HUDEP-2 (cell line): Measurements from ENCODE around the gene UBAP2L.
"Not testable (repeated sequence)": the region's sequence is repeated elsewhere in the genome, so short reads cannot be mapped to it uniquely, and the experiment has no call there.

ENCODE experiments used
- DNase-seq, 76 experiments: peaks; one replicate each; lab custom pipeline; 2025; ENCODE audit not compliant: unreplicated experiment in 76 of 76; lab: John Stamatoyannopoulos, UW

Gene UBAP2L

DNA sequence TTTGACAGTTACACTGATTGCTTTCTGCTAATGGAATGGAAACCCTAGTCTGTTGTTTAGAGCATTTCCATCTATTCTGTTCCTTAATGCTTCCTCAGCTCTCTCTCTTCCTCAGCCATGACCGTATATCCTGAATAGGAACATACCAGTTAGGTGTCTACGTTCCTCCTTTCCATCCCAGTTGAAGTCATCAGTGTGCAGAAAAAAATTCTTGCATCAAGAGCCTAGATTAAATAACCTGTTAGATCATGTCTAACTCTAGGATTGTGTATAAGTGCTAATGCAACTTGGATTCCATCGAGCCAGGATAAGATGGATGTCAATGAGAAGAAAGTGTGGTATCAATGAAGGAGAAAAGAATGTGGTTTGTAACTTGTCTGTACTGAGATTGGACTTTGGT is 18.7 kb downstream of the UBAP2L start:
- DNase-seq, result no peak

DNA sequence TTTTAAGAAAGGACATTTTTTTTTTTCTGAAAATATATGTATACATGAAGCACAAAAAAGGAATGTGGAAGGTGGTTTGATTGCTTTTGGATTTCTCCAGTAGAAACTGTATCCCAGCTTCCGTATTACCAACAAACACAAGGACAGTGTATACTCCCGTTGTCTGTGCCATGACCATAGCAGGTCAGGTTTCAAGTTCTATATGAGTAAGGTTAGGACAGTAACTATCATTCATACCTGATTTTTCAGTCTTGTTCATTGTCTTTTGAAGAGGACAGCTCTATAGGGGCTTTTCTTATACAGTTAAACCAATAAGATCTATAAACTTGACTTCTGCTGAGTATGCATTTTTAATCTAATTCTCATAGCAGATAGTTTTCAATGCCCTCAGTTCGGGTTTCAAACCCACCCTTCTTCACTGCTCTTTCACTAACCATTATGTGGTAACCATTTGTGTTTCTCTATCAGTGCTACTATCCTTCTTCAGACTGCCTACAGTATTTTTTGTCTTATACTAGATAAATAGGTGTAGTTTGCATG is 19.6 kb downstream of the UBAP2L start:
- DNase-seq, result no peak

DNA sequence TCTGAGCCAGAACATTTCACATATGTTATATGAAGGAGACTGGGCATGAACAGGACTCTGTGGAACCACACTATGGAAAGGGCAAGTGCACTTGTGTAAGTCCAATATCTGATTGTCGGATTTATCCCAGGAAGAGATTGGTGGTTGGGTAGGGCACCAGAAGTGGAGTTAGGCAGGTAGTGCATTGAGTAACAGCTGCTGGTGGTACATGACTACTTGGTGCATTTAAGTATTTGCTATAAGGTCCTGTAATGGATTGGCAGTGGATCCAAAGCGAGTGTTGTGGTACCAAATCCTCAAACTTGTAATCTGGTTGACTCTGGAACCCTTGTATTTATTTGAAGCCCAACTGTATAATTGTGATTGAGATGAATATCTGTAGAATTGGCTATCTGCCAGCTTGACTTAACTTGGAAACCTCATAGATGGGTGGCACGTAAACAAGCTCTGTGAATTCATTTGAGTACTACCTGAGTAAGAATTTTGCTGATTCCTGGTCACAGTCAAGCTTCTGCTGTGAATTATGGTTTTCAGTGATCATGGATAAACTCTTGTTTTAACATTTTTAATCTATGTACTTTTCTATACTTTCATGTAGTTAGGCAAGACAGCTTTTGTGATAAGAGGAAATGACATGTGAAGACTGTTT is 21.1 kb downstream of the UBAP2L start:
- peak in 3 of 76 experiments; percentile 7 to 17 (median 11) for DNase-seq

DNA sequence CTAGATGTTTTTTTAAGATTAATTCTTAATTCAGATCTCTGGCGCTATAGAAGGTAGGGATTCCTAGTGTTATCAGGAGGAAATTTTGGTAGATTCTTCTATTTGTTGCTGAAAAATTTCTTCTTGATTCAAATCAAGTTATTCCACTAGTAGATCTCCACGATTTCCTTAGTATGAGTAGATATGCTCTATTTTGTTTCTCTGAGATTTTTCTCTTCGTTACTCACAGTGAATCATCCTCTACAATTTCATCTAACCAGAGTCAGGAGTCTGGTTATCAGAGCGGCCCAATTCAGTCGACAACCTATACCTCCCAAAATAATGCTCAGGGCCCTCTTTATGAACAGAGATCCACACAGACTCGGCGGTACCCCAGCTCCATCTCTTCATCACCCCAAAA is 32.9 kb downstream of the UBAP2L start:
- DNase-seq, result no peak

DNA sequence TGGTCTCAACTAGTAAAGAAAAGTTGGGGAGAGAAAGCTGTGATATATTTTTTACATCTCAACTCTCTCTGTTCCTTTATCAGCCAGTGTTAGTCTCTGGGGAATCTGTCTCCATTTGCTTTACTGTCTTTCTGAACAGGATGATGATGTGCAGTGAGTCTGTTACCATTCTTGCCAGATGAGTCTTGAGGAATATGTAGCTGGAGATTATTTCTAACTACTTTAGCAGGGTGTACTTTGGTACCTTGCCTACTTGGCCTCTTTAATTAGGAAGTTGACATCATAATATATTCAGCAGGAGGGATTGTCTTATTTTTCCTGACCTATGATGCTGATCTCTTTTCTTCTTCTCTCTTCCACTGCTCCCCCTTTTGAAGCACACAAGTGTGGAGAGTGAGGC is 35.9 kb downstream of the UBAP2L start:
- no peak for DNase-seq

DNA sequence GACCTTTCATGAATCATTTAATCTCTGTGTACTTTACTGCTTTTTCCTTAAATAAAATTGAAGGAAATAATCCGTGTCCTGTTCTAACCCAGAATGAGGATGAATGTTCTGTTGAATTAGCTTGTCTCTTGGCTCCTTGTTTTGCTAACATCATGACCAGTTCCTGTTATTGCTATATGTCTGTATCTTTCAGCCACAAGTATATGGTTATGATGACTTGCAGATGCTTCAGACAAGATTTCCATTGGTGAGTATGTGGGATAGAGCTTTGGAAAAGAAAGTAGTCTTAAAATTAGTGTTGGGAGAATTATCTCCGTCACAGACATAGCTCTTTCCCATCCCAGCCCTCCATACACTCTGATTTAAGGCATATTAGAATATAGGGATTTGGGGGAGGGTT is 38.0 kb downstream of the UBAP2L start:
- no peak for DNase-seq

DNA sequence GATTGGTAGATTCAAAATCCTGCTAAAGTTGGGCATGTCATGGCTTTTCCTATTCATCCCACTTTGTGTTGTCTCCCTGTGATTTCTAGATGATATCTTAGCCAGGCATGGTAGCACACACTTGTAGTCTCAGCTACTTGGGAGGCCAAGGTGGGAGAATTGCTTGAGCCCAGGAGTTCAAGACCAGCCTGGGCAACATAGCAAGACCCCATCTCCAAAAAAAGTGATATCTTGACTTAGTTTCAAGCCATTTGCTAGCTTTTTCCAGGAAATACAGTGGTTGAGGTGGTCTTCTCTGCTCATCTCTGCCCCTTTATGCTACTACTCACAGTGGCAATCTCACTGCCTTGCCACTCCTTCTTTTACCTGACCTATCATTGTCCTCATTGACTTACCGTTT is 39.4 kb downstream of the UBAP2L start:
- DNase-seq, result no peak

DNA sequence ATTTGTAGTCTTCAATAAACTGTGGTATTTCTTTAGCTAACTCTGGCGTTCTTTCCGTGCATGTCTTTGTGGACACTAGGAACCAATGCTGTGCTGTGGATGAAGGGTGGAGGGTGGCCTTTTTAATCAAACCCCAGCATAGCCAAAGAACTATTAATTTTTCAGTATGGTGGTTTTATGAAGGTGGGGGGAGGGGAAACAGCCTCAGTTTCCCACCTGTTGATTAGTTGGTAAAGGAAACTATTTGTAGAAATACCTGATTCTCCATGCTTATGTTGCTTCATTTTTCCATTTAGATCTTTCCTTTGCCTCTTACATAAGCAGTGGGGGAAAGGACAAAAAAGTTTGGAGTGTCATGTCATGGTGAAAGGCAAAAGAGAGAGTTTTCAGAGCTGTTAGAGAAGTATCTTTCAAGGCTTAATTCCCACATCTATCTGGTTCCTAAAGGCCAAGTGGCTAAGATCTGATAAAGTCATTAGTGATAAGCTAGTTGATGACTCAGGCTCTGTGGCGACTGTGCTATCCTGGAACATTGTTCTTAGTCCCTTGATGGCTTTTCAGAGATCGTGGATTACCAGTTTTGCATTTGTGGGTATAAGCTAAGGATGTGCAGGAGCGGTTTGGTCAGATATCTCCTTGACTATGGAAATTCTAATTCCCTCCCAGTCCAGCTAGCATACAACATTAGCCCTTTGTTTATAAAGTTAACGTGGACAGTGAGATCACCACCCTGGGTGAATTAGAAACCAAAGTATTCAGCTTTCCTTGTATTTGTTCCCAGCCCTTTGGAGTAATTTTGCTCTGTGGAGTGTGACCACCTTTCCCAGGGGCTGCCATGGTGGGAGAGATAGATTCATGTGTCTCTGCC is 42.9 kb downstream of the UBAP2L start:
- DNase-seq, result peak in 4 of 76 experiments; percentile 2 to 9 (median 8)

DNA sequence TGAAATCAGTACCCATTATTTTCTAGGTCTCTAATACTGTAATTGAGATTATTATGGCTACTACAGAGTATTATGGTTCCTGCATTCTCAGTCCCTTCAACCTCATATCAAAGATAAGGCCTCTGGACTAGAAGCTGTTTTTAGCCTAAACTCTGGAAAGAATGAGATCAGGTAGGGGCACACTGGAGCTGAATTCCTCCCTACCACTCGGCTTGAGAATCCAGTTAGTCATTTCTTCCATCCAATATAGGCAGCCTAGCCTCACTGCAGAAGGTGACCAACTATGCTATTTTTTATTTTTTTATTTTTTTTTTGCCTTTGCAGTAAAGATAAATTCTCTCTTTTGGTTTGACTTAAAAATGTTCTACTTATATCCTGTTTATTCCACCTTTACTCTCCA is 43.7 kb downstream of the UBAP2L start:
- no peak for DNase-seq

DNA sequence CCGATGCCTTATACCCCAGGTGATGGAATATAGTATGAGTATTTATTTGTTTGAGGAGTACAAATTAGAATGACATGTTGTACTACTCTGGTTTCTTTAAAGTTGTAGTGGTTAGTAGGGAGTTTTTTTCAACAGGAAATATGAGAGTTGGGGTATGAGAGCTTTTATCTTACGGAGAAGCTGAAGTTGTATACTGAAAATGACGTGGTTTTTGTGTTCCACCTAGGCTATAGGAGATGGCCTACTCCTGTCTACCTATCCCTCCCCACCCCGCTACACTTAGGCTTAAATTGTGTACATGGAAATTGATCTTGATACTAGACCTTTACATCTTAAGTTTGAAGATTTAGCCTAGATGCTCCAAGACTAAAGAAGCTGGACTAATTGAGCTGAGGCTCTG is 44.8 kb downstream of the UBAP2L start:
- no peak for DNase-seq

DNA sequence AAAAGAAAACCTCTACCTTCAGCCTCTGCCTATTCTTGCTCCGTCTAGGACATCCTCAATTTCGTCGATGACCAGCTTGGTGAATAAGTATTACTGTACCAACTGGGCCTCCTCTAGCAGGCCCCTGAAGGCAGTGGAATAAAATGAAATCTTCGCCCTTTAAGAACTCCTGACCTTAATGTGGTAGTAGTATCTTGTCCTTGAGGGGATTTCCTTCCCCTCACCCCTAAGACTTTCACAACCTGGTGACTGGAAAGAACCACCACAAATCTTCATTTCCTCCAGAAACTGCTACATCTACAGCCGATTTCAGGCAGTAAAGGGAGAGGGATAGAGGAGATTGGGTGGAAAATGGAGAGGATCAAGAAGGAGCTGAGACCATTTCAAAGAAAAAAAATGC is 50.1 kb downstream of the UBAP2L start:
- no peak for DNase-seq

DNA sequence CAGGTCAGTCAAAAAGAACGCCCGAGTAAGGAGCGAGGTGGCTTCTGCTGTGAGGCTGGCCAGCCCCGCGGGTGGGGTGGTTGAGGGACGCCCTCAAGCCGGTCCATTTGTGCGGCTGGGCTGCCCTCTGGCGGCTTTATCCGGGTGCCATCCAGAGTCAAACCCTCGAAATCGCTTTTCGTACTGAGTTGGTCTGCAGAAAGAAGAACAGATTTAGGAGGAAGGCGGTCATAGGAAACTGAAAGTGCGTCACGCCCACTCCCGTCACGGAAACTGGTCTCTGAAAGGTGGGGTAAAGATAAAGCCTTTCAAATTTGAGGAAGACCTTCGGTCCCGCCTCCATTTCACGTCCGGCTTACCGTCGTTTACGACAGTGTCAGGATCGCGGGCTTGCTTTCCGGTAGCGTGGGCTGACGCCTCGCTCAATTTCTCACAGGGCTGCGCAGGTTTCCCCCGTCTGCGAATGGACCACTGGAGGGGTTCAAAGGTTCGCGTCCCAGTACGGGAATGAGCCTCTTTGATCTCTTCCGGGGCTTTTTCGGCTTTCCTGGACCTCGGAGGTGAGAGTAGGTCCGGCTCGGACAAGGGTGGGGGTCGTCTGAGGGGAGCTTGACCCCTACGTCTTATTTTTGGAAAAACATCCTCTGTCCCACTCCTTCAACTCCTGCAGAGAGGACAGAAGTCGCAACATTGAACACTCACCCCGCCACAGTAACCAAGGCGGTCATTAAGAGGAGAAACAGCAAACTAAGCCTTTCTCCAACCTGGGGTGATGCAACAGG is 51.7 kb downstream of the UBAP2L start, which contains the start of gene HAX1:
TSS of gene HAX1 (plus strand) at position 413 of the 782 bp plus-strand sequence. CDS start at position 508, 95 bp downstream.
- peak in 75 of 76 experiments; percentile 21 to 97 (median 91) for DNase-seq

DNA sequence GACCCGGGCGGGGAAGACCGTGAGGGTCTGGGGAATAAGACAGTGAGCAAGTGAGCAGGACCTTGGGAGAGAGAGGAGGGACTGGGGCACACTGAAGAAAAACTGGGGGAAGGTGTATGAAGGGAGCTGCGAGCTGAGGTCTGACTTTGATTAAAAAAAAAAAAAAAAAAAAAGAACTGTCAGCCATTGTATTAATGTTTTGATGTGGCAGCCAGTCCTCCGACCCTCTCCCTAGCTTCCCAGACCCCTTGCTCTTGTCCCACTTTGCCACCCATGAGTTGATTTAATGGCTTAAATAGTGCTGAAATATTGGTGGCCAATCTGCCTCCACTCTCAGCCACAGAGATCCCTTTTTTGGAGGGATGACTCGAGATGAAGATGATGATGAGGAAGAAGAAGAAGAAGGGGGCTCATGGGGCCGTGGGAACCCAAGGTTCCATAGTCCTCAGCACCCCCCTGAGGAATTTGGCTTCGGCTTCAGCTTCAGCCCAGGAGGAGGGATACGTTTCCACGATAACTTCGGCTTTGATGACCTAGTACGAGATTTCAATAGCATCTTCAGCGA is 52.3 kb downstream of the UBAP2L start:
- no peak for DNase-seq

DNA sequence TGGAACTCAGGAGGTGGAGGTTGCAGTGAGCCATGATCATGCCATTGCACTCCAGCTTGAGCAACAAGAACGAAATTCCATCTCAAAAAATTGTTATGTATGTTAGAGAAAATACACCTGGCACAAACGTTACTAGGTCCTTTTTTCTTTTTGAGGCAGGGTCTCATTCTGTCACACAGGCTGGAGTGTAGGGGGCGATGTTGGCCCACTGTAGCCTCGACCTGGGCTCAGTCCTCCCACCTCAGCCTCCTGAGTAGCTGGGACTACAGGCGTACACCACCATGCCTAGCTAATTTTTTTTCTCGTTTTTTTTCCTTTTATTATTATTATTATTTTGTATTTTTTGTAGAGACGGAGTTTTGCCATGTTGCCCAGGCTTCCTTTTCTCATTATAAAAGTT is 56.0 kb downstream of the UBAP2L start:
- peak in 14 of 76 experiments; percentile 1 to 27 (median 10) for DNase-seq

DNA sequence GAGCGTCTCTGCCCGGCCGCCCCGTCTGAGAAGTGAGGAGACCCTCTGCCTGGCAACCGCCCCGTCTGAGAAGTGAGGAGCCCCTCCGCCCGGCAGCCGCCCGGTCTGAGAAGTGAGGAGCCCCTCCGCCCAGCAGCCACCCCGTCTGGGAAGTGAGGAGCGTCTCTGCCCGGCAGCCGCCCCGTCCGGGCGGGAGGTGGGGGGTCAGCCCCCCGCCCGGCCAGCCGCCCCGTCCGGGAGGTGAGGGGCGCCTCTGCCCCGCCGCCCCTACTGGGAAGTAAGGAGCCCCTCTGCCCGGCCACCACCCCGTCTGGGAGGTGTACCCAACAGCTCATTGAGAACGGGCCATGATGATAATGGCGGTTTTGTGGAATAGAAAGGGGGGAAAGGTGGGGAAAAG is 66.8 kb downstream of the UBAP2L start:
- not testable (repeated sequence) for DNase-seq

DNA sequence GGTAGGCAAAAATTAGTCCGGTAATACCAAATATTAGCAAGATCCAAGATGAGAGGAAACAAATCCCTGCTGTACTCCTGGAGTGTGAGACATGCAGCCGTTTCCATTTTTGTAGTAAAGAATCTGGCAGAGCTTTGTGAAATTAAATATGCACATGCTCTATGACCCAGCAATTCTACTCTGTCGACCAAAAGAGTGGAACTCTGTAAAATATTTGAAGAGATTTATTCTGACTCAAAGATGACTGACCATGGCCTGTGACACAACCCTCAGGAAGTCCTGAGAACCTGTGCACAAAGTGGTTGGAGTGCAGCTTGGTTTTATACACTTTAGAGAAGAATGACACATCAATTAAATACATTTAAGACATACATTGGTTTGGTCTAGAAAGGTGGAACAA is 67.9 kb downstream of the UBAP2L start:
- DNase-seq, result no peak

DNA sequence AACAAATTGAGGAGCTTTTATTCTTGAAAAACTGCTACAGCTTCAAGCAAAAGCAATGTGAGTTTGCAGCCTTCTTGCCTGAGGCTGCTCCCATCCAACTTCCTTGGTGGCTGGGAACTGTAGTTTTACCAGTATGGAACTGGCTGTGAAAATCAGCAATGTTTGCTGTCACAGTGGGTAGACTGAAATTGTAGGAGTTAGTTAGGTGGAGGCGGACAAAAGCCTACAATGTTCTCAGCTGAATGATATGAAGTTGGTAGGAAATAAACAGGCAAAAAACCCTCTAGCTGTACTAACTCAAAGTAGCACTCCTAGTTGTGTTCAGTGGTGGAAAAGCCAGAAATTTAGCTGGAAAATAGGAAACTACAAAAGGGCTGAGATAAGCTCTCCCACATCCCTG is 70.2 kb downstream of the UBAP2L start:
- DNase-seq, result no peak

DNA sequence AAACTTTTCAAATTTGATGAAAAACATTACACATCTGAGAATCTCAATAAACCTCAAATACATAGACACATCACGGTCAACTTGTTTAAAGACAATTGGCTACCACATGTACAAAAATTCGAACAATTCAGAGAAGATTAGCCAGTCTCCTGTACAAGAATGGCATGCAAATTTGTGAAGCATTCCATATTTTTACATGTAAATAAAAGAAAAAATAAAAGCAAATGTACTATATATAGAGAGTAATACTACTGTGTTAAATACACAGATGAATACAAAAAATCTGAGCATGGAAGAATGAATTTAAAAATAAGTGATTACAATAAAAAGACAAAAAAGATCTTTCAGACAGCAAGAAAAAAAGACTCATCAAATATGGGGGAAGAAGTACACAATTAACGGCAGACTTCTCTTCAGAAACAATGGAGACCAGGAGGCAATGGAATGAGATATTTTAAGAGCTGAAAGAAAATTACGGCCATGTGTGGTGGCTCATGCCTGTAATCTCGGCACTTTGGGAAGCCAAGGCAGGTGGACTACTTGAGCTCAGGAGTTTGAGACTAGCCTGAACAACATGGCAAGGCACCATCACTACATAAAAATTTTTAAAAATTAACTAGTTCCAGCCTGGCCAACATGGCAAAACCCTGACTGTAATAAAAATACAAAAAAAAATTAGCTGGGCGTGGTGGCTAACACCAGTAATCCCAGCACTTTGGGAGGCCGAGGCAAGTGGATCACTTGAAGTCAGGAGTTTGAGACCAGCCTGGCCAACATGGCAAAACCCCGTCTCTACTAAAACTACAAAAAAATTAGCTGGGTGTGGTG is 74.9 kb downstream of the UBAP2L start:
- no peak for DNase-seq

DNA sequence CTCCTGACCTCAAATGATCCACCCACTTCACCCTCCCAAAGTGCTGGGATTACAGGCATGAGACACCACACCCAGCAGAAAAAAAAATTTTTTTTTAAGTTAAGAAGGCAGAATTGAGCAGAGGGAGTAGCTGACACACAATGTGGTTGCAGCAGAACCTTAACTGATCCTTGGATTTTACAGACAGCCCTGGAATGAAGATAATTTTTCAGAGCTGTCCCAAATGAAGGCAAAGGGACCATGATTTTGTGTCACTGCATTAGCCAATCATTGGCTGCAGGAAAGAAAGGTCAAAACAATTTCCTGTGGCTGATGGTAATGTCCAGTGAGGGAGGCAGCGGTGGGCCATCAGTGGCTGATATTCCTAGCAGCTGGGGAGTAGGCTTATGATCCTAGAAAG is 80.8 kb downstream of the UBAP2L start:
- no peak for DNase-seq
